A549 (cell line): ENCODE results near the gene GSTA4. TPM values are rescaled to one million over a fixed set of nuclear protein-coding genes. Genes with fewer than 3 reads are reported as not detected.

ENCODE experiments used
- ATAC-seq, 2 experiments: fragments of 200-7000 bp in 1 of 2; fragments of >200 bp in 1 of 2; cut with Nextera tagmentation in 1 of 2; cut with Tn5 transposase in 1 of 2; 3 replicates each; pipeline versions ENCODE4 v1.8.0 to v1.9.1; 2018 to 2020; ENCODE audit warnings: mild to moderate bottlenecking in 1 of 2, moderate library complexity in 1 of 2
- CTCF ChIA-PET: fragments of 300-600 bp; sonication (Branson Sonifier 250); formaldehyde crosslinking; extraction: SDS; loops from one replicate; lab custom pipeline; 2021; ENCODE audit warnings: antibody characterized with exemption, inconsistent platforms; lab: Yijun Ruan, JAX
- POLR2A ChIA-PET: fragments of 350-600 bp; formaldehyde crosslinking; extraction: SDS; loops from one replicate; lab custom pipeline; 2021; ENCODE audit warnings: antibody characterized with exemption, inconsistent platforms; lab: Yijun Ruan, JAX
- DNase-seq, 2 experiments: peaks; one replicate each; pipeline versions ENCODE4 v3.0.0 to v3.0.0-alpha.2; 2011 to 2016; ENCODE audit warnings: low read depth in 1 of 2, low spot score in 1 of 2
- FAIRE-seq: peaks from 2 replicates; lab custom pipeline; 2011; peaks lifted over from hg19 to GRCh38; lab: Jason Lieb, UNC
- H3K27ac ChIP-seq, 2 experiments: fragments of >200 bp; sonication (Bioruptor Twin); formaldehyde crosslinking; 3 replicates each; pipeline ENCODE4 v1.5.1; 2016 to 2017
- H3K4me1 ChIP-seq: fragments of >200 bp; sonication (Bioruptor Twin); formaldehyde crosslinking; 3 replicates; pipeline ENCODE4 v1.6.1; 2016
- H3K4me2 ChIP-seq: fragments of >200 bp; sonication (Bioruptor Twin); formaldehyde crosslinking; 3 replicates; pipeline ENCODE4 v1.6.1; 2016
- H3K4me3 ChIP-seq: fragments of >200 bp; sonication (Bioruptor Twin); formaldehyde crosslinking; 3 replicates; pipeline ENCODE4 v1.5.1; 2016
- H3K9me3 ChIP-seq: fragments of >200 bp; sonication (Bioruptor Twin); formaldehyde crosslinking; 3 replicates; pipeline ENCODE4 v1.6.1; 2016
- CBX2 ChIP-seq: fragments of 200-600 bp; sonication (generic); IDR thresholded peaks from 2 replicates; pipeline ENCODE4 v1.6.1; 2016; ENCODE audit warnings: low read depth, mild to moderate bottlenecking, borderline replicate concordance
- CEBPB ChIP-seq, 2 experiments: fragments of >200 bp in 1 of 2; sonication (Bioruptor Twin) in 1 of 2; formaldehyde crosslinking in 1 of 2; IDR thresholded peaks; 2 replicates each; pipeline ENCODE4 v1.6.1; 2012 to 2016
- CHD2 ChIP-seq: fragments of 150-350 bp; IDR thresholded peaks from 2 replicates; pipeline ENCODE4 v1.6.1; 2014; ENCODE audit warnings: low read length; ENCODE audit not compliant: partially characterized antibody
- CHD4 ChIP-seq: fragments of 200-600 bp; sonication (generic); IDR thresholded peaks from 2 replicates; pipeline ENCODE4 v1.6.1; 2016; ENCODE audit warnings: antibody characterized with exemption, mild to moderate bottlenecking, borderline replicate concordance
- EHMT2 ChIP-seq: fragments of 200-600 bp; sonication (generic); IDR thresholded peaks from 2 replicates; pipeline ENCODE4 v1.6.1; 2016; ENCODE audit warnings: antibody characterized with exemption, low read depth, mild to moderate bottlenecking, moderate library complexity
- FOSB ChIP-seq: fragments of 250-450 bp; sonication (Bioruptor Pico); IDR thresholded peaks from 2 replicates; pipeline ENCODE4 v1.5.0; 2020; ENCODE audit warnings: mild to moderate bottlenecking, moderate library complexity
- FOSL2 ChIP-seq, 2 experiments: fragments of 450-650 bp in 1 of 2; fragments of >200 bp in 1 of 2; sonication (Bioruptor Twin) in 1 of 2; formaldehyde crosslinking; IDR thresholded peaks; 2 replicates each; pipeline versions ENCODE4 v1.5.0 to v1.6.1; 2016 to 2020; ENCODE audit warnings: mild to moderate bottlenecking in 1 of 2, moderate library complexity in 1 of 2
- HOXA7 ChIP-seq: fragments of 250-450 bp; sonication (Bioruptor Pico); IDR thresholded peaks from 2 replicates; pipeline ENCODE4 v1.5.0; 2020; ENCODE audit warnings: mild to moderate bottlenecking, moderate library complexity
- PHF8 ChIP-seq: fragments of 200-600 bp; sonication (generic); IDR thresholded peaks from 2 replicates; pipeline ENCODE4 v1.6.1; 2016; ENCODE audit warnings: low read depth, mild to moderate bottlenecking, antibody characterized with exemption, moderate library complexity, borderline replicate concordance
- RAD21 ChIP-seq, 2 experiments: fragments of >200 bp in 1 of 2; sonication (Bioruptor Twin) in 1 of 2; formaldehyde crosslinking in 1 of 2; IDR thresholded peaks in 1 of 2; conservative IDR thresholded peaks in 1 of 2; 2 replicates in 1 of 2; 3 replicates in 1 of 2; pipeline ENCODE4 v1.6.1; 2012 to 2018; ENCODE audit warnings: inconsistent platforms in 1 of 2
- RCOR1 ChIP-seq: fragments of 150-350 bp; IDR thresholded peaks from 2 replicates; pipeline ENCODE4 v1.6.1; 2014; ENCODE audit warnings: antibody characterized with exemption, low read length, low read depth
- RNF2 ChIP-seq: fragments of 200-600 bp; sonication (generic); IDR thresholded peaks from 2 replicates; pipeline ENCODE4 v1.6.1; 2016; ENCODE audit warnings: low read depth, mild to moderate bottlenecking, antibody characterized with exemption, moderate library complexity, borderline replicate concordance
- TP53 ChIP-seq: fragments of 250-450 bp; sonication (Bioruptor Pico); IDR thresholded peaks from 2 replicates; pipeline ENCODE4 v1.5.0; 2021; ENCODE audit warnings: mild to moderate bottlenecking, moderate library complexity
- ZFP36 ChIP-seq: fragments of 450-650 bp; IDR thresholded peaks from 2 replicates; pipeline ENCODE4 v1.6.1; 2014; ENCODE audit warnings: borderline replicate concordance; ENCODE audit not compliant: partially characterized antibody
- ZNF302 ChIP-seq: fragments of 250-450 bp; sonication (Bioruptor Pico); IDR thresholded peaks from 2 replicates; pipeline ENCODE4 v1.9.0; 2021; ENCODE audit warnings: inconsistent platforms, mild to moderate bottlenecking, moderate library complexity
- WGBS: methylation state at CpG from one replicate; pipeline ENCODE4 v1.1.6; 2017; ENCODE audit errors: missing lambda C conversion rate; 5-methylcytosine and 5-hydroxymethylcytosine counted together
- polyA plus RNA-seq, 4 experiments: library from polyadenylated mRNA; depleted of rRNA in 3 of 4; stranded (reverse); fragments of >200 nt; fragmentation: RNase III in 1 of 4; extraction: RNeasy Plus Mini Kit Qiagen cat#74134 plus additional on column Dnase treatment in 1 of 4; gene quantifications; 2 replicates in 3 of 4; 3 replicates in 1 of 4; pipeline ENCODE4 v1.2.3, GENCODE V29; 2011 to 2017
- TF ChIP-seq, protein P1 (sequence below): IDR thresholded peaks from 2 replicates; pipeline ENCODE4 v1.6.1; 2012; ENCODE audit warnings: low read depth, borderline replicate concordance
- TF ChIP-seq, protein P2 (sequence below): fragments of >200 bp; sonication (Bioruptor Twin); formaldehyde crosslinking; IDR thresholded peaks from 3 replicates; pipeline ENCODE4 v1.5.1; 2016
- TF ChIP-seq, protein P3 (sequence below): fragments of 250-450 bp; sonication (Bioruptor Pico); IDR thresholded peaks from 2 replicates; pipeline ENCODE4 v1.5.0; 2021; ENCODE audit warnings: mild to moderate bottlenecking, moderate library complexity, borderline replicate concordance
- TF ChIP-seq, protein P4 (sequence below): fragments of 250-450 bp; sonication (Bioruptor Pico); IDR thresholded peaks from 2 replicates; pipeline ENCODE4 v1.5.0; 2020; ENCODE audit warnings: low read depth, mild to moderate bottlenecking, moderate library complexity
- TF ChIP-seq, protein P5 (sequence below): fragments of 150-350 bp; IDR thresholded peaks from 2 replicates; pipeline ENCODE4 v1.6.1; 2014; ENCODE audit warnings: low read depth, mild to moderate bottlenecking, low read length

The GSTA4 gene
- polyA plus RNA-seq, 2 of the 4 experiments (the other 2 are of a cell fraction): 12.6 to 30.6 TPM

DNA sequence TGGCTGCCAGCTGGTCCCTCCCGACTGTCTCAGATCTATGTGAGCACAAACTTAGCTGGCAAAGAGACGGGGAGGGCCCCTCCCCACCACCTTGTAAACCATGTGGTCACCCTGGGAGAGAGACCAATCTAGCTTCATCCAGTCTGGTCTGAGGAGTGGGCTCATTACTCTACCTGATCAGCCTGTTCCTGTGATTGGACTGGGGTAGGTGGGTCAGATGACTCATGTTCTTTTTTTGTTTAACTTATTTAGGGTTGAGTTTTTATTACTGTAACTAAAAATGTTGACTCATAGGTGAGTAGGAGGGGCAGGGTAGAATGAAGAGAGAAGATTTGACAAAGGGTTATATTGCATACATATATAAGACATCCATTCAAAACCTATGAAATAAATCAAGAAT is 4.7 kb downstream of the GSTA4 start:
- FAIRE-seq: no peak
- ChIA-PET POLR2A (no interaction called here), CTCF (no interaction called here)
- ATAC-seq: no peak
- H3K4me3 ChIP-seq: no peak overlapping the region
- WGBS: 60% methylated on average over 1 of the region's 2 CpGs
- peak overlapping the region; percentile 26; the same call in 2 of the 3 replicates for H3K4me2 ChIP-seq
- H3K4me1 ChIP-seq: peaks cover 16% of the 10 kb centered on the region
- TF ChIP-seq, protein P1, sequence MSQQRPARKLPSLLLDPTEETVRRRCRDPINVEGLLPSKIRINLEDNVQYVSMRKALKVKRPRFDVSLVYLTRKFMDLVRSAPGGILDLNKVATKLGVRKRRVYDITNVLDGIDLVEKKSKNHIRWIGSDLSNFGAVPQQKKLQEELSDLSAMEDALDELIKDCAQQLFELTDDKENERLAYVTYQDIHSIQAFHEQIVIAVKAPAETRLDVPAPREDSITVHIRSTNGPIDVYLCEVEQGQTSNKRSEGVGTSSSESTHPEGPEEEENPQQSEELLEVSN: no peak
- TF ChIP-seq, protein P2, sequence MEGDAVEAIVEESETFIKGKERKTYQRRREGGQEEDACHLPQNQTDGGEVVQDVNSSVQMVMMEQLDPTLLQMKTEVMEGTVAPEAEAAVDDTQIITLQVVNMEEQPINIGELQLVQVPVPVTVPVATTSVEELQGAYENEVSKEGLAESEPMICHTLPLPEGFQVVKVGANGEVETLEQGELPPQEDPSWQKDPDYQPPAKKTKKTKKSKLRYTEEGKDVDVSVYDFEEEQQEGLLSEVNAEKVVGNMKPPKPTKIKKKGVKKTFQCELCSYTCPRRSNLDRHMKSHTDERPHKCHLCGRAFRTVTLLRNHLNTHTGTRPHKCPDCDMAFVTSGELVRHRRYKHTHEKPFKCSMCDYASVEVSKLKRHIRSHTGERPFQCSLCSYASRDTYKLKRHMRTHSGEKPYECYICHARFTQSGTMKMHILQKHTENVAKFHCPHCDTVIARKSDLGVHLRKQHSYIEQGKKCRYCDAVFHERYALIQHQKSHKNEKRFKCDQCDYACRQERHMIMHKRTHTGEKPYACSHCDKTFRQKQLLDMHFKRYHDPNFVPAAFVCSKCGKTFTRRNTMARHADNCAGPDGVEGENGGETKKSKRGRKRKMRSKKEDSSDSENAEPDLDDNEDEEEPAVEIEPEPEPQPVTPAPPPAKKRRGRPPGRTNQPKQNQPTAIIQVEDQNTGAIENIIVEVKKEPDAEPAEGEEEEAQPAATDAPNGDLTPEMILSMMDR: no peak
- TF ChIP-seq, protein P3, sequence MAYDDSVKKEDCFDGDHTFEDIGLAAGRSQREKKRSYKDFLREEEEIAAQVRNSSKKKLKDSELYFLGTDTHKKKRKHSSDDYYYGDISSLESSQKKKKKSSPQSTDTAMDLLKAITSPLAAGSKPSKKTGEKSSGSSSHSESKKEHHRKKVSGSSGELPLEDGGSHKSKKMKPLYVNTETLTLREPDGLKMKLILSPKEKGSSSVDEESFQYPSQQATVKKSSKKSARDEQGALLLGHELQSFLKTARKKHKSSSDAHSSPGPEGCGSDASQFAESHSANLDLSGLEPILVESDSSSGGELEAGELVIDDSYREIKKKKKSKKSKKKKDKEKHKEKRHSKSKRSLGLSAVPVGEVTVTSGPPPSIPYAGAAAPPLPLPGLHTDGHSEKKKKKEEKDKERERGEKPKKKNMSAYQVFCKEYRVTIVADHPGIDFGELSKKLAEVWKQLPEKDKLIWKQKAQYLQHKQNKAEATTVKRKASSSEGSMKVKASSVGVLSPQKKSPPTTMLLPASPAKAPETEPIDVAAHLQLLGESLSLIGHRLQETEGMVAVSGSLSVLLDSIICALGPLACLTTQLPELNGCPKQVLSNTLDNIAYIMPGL (CRISPR knock-in tag): no peak
- TF ChIP-seq FOSB (CRISPR knock-in tag): no peak
- TF ChIP-seq RAD21 (conservative IDR thresholded peaks at IDR 0.05 in 1 of 2, IDR thresholded peaks at IDR 0.05 in 1 of 2): no peak
- TF ChIP-seq ZNF302: no peak
- no peak for TF ChIP-seq RCOR1
- no peak for DNase-seq
- H3K27ac ChIP-seq: 0 out of 6 replicates have a peak overlapping the region, but pooled peaks of 1 of the 2 experiments have one; percentile 38
- H3K9me3 ChIP-seq: no peaks in the 10 kb centered on the region

DNA sequence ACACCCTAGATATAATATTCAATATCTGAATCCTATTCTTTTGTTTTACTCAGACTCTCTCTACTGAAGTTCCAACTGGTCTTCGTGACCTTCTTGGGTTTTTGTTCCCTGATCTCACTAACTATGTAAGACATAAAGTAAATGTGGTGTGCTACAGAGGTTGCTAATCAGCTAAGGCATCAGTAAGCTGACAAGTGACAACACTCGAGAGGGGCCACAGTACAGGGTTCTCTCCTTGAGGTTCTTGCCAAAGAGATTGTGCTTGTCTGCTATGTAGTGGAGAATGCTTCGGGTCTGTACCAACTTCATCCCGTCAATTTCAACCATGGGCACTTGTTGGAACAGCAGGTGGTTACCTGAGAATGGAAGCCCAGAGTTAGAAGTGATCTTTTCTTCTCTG is 9.9 kb downstream of the GSTA4 start:
- no peak overlapping the region for H3K4me2 ChIP-seq
- no peak for DNase-seq
- 89% methylated on average over 4 of the region's 4 CpGs for WGBS
- POLR2A ChIA-PET: no interaction called here
- H3K4me1 ChIP-seq: peaks cover 3% of the 10 kb centered on the region
- CTCF ChIA-PET: interaction anchor here (1.9 kb wide), 1 partner anchor 10 kb away, joined by 4 read pairs; the partner anchor contains the start of gene GSTA4
- H3K9me3 ChIP-seq: no peaks in the 10 kb centered on the region
- no peak overlapping the region for H3K4me3 ChIP-seq
- no peak overlapping the region for H3K27ac ChIP-seq
- no peak for FAIRE-seq
- ATAC-seq: no peak
- no peak for TF ChIP-seq TP53 (CRISPR knock-in tag)
- no peak for TF ChIP-seq CHD4
- TF ChIP-seq, protein P4, sequence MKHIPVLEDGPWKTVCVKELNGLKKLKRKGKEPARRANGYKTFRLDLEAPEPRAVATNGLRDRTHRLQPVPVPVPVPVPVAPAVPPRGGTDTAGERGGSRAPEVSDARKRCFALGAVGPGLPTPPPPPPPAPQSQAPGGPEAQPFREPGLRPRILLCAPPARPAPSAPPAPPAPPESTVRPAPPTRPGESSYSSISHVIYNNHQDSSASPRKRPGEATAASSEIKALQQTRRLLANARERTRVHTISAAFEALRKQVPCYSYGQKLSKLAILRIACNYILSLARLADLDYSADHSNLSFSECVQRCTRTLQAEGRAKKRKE: no peak
- TF ChIP-seq EHMT2: no peak
- TF ChIP-seq PHF8: no peak
- no peak for TF ChIP-seq FOSL2 (IDR thresholded peaks at IDR 0.05)
- TF ChIP-seq FOSL2 (CRISPR knock-in tag; IDR thresholded peaks at IDR 0.05): no peak
- TF ChIP-seq HOXA7 (CRISPR knock-in tag): no peak
- no peak for TF ChIP-seq CEBPB (IDR thresholded peaks at IDR 0.05)
- TF ChIP-seq ZFP36: no peak
- TF ChIP-seq, protein P5, sequence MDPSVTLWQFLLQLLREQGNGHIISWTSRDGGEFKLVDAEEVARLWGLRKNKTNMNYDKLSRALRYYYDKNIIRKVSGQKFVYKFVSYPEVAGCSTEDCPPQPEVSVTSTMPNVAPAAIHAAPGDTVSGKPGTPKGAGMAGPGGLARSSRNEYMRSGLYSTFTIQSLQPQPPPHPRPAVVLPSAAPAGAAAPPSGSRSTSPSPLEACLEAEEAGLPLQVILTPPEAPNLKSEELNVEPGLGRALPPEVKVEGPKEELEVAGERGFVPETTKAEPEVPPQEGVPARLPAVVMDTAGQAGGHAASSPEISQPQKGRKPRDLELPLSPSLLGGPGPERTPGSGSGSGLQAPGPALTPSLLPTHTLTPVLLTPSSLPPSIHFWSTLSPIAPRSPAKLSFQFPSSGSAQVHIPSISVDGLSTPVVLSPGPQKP: no peak
- no peak for TF ChIP-seq ZNF302
- no peak for TF ChIP-seq CHD2
- no peak for TF ChIP-seq RNF2
- TF ChIP-seq CBX2: no peak
